Mammary epithelial cell (primary cell): ENCODE measurements around the gene SIGLEC6.

ENCODE experiments used
- CTCF ChIP-seq, 2 donors: IDR thresholded peaks in 1 of 2; conservative IDR thresholded peaks in 1 of 2; 2 replicates each; pipeline ENCODE4 v1.5.1; 2011 to 2012; ENCODE audit warnings: inconsistent platforms in 2 of 2, low read length in 2 of 2, mild to moderate bottlenecking in 2 of 2, control low read depth in 1 of 2, low read depth in 1 of 2; ENCODE audit not compliant: insufficient read depth in 1 of 2; ENCODE audit errors: extremely low read depth in 1 of 2
- EZH2 ChIP-seq: IDR thresholded peaks from 2 replicates; pipeline ENCODE4 v1.6.1; 2012; ENCODE audit warnings: low read length, inconsistent platforms, borderline replicate concordance

- TF ChIP-seq CTCF (conservative IDR thresholded peaks at IDR 0.05 in 1 of 2, IDR thresholded peaks at IDR 0.05 in 1 of 2; ENCODE audit: extremely low read depth in 1 of 2, insufficient read depth in 1 of 2, low read depth in 1 of 2, low read length in 2 of 2) (no peak), EZH2 (no peak)
These were observed 20.4 kb upstream of the SIGLEC6 start for GRCh38 chr19:51551673-51552432.
